ENCODE data around the gene NOD1. TPM values are rescaled to one million over a fixed set of nuclear protein-coding genes. Genes with fewer than 3 reads are reported as not detected.
"Not testable (repeated sequence)": the region's sequence is repeated elsewhere in the genome, so short reads cannot be mapped to it uniquely, and the experiment has no call there.

Gene NOD1
- total RNA-seq, 2 donors from 2014 or later = 8.9 to 11.6 TPM

- H3K27me3 Mint-ChIP-seq = no peaks in the 10 kb centered on the region
- H3K4me3 Mint-ChIP-seq = no peak overlapping the region
- ATAC-seq (no peak), DNase-seq (ENCODE audit: low spot score) (no peak)
- no peaks in the 10 kb centered on the region for H3K9me3 Mint-ChIP-seq
- no peaks in the 10 kb centered on the region for H3K4me1 Mint-ChIP-seq (ENCODE audit: low read depth in 2 of 2)
- no peaks in the 10 kb centered on the region for H3K36me3 Mint-ChIP-seq
- H3K27ac Mint-ChIP-seq = no peak overlapping the region
These were observed 82.9 kb downstream of the NOD1 start for GRCh38 chr7:30395676-30396075.

- no peaks in the 10 kb centered on the region for H3K9me3 Mint-ChIP-seq
- peaks cover 0 to 5% of the 10 kb centered on the region in 2 donors for H3K4me1 Mint-ChIP-seq (ENCODE audit: low read depth in 2 of 2)
- H3K36me3 Mint-ChIP-seq = no peaks in the 10 kb centered on the region
- no peak overlapping the region for H3K4me3 Mint-ChIP-seq
- H3K27me3 Mint-ChIP-seq = no peaks in the 10 kb centered on the region
- H3K27ac Mint-ChIP-seq = no peak overlapping the region
- no peak for DNase-seq (ENCODE audit: low spot score)
- ATAC-seq = no peak
These were observed 86.8 kb downstream of the NOD1 start for GRCh38 chr7:30391806-30392205.

DNA sequence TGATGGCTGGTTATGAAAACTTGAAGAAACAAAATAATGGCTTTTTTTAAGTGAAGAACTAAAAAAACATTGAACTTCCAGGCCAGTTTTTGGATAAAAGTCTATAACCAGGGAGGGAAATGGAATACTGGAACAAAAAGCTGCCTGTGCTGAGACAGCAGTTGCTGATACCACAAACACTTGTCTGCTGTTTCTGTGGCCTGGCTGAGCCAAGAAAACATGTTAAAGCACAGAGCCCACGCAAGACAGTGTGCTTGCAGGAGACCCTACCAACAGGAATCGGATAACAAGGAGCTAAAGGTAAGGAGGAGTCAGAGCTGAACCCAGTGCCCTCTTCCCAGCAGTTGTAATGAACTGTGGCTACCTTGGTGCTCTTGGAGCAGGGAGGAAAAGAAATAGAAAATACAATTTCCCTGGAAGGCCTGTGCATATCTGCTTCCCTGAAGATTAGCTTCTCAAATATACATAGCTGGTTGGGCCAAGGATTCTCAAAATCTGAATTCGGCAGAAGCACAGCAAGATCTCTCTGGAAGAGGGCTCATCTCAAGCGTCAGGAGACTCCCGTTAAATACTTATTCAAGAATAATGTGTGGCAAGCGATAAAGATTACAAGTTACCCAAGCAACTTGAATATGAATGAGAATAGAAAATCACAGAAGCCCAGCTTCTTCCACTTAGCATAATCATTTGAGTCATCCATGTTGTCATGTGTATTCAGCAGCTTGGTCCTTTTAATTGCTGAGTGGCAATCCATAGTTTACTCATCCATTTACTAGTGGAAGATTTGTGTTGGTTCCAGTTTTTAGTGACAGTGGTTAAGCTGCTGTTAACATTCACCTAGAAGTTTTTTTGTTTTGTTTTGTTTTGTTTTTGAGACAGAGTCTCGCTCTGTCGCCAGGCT is 87.6 kb downstream of the NOD1 start:
- ATAC-seq = no peak
- DNase-seq (ENCODE audit: low spot score) = no peak
- Mint-ChIP-seq H3K36me3 (no peaks in the 10 kb centered on the region), H3K4me1 (ENCODE audit: low read depth in 2 of 2) (peaks cover 0 to 6% of the 10 kb centered on the region in 2 donors), H3K9me3 (no peaks in the 10 kb centered on the region), H3K27me3 (no peaks in the 10 kb centered on the region), H3K4me3 (no peak overlapping the region), H3K27ac (no peak overlapping the region)

- Mint-ChIP-seq H3K4me1 (ENCODE audit: low read depth in 2 of 2) (peaks cover 0 to 6% of the 10 kb centered on the region in 2 donors), H3K4me3 (no peak overlapping the region), H3K36me3 (no peaks in the 10 kb centered on the region), H3K27me3 (no peaks in the 10 kb centered on the region), H3K9me3 (no peaks in the 10 kb centered on the region), H3K27ac (no peak overlapping the region)
- no peak for DNase-seq (ENCODE audit: low spot score)
- ATAC-seq = no peak
These were observed 88.8 kb downstream of the NOD1 start for GRCh38 chr7:30389791-30390190.

DNA sequence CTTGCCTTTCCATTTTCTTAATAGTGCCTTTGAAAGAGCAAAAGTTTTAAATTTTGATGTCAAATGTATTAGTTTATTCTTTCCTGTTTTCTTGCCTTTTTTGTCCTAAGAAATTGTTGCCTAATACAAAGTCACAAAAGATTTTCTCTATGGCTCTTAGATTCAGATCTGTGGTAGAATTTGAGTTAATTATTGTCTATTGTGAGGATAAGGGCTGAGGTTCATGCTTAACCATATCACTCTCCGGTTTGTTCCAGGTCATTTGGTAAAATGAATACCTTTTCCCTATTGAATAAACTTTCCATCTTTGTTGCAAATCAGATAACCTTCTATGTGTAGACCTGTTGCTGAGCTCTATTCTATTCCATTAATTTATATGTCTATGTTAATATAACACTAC is 96.0 kb downstream of the NOD1 start:
- H3K27me3 Mint-ChIP-seq = no peaks in the 10 kb centered on the region
- peaks cover 11% of the 10 kb centered on the region for H3K36me3 Mint-ChIP-seq
- no peak for ATAC-seq
- H3K4me1 Mint-ChIP-seq (ENCODE audit: low read depth in 2 of 2) = peaks cover 0 to 3% of the 10 kb centered on the region in 2 donors
- no peak for DNase-seq (ENCODE audit: low spot score)
- no peak overlapping the region for H3K4me3 Mint-ChIP-seq
- H3K9me3 Mint-ChIP-seq = no peaks in the 10 kb centered on the region
- no peak overlapping the region for H3K27ac Mint-ChIP-seq

DNA sequence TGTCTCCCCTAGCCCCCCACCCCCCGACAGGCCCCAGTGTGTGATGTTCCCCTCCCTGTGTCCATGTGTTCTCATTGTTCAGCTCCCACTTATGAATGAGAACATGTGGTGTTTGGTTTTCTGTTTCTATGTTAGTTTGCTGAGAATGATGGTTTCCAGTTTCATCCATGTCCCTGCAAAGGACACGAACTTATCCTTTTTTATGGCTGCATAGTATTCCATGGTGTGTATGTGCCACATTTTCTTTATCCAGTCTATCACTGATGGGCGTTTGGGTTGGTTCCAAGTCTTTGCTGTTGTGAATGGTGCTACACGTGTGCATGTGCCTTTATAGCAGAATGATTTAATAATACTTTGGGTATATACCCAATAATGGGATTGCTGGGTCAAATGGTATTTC is 97.8 kb downstream of the NOD1 start:
- ATAC-seq; H3K4me1 Mint-ChIP-seq (ENCODE audit: low read depth in 2 of 2); DNase-seq (ENCODE audit: low spot score); H3K27ac Mint-ChIP-seq; H3K9me3 Mint-ChIP-seq; H3K27me3 Mint-ChIP-seq; H3K4me3 Mint-ChIP-seq: not testable (repeated sequence)
- H3K36me3 Mint-ChIP-seq = peaks cover 11% of the 10 kb centered on the region

DNA sequence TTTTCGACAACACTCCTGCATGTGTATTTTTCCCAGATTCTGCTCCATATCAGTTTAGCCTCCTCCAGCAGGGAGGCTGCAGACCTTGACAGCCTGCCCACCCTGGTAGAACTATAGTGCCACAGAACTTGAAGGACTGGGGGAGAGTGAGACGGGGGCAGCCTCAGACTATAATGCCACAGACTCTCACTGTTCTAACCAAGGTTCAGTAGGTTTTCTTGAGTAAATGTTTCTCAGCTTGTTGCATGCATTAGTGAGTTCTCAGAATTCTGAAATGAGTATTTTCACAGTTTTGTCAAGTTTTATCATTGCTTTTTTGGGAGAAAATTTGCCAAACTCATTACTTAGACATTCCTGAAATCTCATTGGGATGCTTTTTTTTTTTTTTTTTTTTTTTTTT is 98.3 kb downstream of the NOD1 start:
- H3K27me3 Mint-ChIP-seq = no peaks in the 10 kb centered on the region
- H3K9me3 Mint-ChIP-seq = no peaks in the 10 kb centered on the region
- H3K4me1 Mint-ChIP-seq (ENCODE audit: low read depth in 2 of 2) = no peaks in the 10 kb centered on the region
- peaks cover 11% of the 10 kb centered on the region for H3K36me3 Mint-ChIP-seq
- no peak overlapping the region for H3K27ac Mint-ChIP-seq
- DNase-seq (ENCODE audit: low spot score) = no peak
- H3K4me3 Mint-ChIP-seq = no peak overlapping the region
- no peak for ATAC-seq

DNA sequence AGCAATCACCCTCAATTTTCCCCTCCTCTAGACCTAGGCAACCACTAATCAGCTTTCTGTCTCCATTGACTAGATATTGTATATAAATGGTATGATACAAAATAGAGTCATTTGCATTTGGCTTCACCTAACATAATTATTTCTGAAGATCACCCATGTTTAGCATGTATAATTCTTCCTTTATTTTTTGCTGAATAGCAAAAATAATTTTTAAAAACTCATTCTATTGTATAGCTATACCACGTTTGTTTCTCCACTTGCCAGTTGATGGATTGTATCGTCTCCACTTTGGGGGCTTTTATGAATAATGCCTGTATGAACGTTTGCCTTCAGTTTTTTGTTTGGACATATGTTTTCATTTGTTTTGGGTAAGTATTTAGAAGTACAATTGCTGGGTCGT is 98.8 kb downstream of the NOD1 start:
- Mint-ChIP-seq H3K4me1 (ENCODE audit: low read depth in 2 of 2) (no peaks in the 10 kb centered on the region), H3K36me3 (peaks cover 11% of the 10 kb centered on the region), H3K9me3 (no peaks in the 10 kb centered on the region), H3K27me3 (no peaks in the 10 kb centered on the region), H3K27ac (no peak overlapping the region), H3K4me3 (no peak overlapping the region)
- ATAC-seq (no peak), DNase-seq (ENCODE audit: low spot score) (no peak)

- H3K4me3 Mint-ChIP-seq = no peak overlapping the region
- no peaks in the 10 kb centered on the region for H3K27me3 Mint-ChIP-seq
- no peak overlapping the region for H3K27ac Mint-ChIP-seq
- DNase-seq (ENCODE audit: low spot score) (no peak), ATAC-seq (no peak)
- peaks cover 11% of the 10 kb centered on the region for H3K36me3 Mint-ChIP-seq
- H3K4me1 Mint-ChIP-seq (ENCODE audit: low read depth in 2 of 2) = no peaks in the 10 kb centered on the region
- H3K9me3 Mint-ChIP-seq = no peaks in the 10 kb centered on the region
These were observed 99.5 kb downstream of the NOD1 start for GRCh38 chr7:30379131-30379530.

- no peaks in the 10 kb centered on the region for H3K27me3 Mint-ChIP-seq
- no peak overlapping the region for H3K27ac Mint-ChIP-seq
- DNase-seq (ENCODE audit: low spot score) (no peak), ATAC-seq (no peak)
- no peak overlapping the region for H3K4me3 Mint-ChIP-seq
- H3K4me1 Mint-ChIP-seq (ENCODE audit: low read depth in 2 of 2) = peaks cover 0 to 2% of the 10 kb centered on the region in 2 donors
- peaks cover 11% of the 10 kb centered on the region for H3K36me3 Mint-ChIP-seq
- H3K9me3 Mint-ChIP-seq = no peaks in the 10 kb centered on the region
These were observed 100.3 kb downstream of the NOD1 start for GRCh38 chr7:30378275-30378674.

Other genes starting within 250 kb of the NOD1 start
- 10 to 100 TPM; 10.4 to 12.3 TPM for gene ZNRF2, start 194.2 kb downstream of the NOD1 start, total RNA-seq
- gene GGCT, start 26.0 kb upstream of the NOD1 start, total RNA-seq = 10 to 100 TPM; 37.9 to 61.7 TPM
- 100 to 1,000 TPM; 178 to 200 TPM for gene GARS1, start 116.1 kb upstream of the NOD1 start, total RNA-seq
- not detected for gene CRHR2, start 203.7 kb upstream of the NOD1 start, total RNA-seq